ENCODE measurements around the gene PPP2R5C.

Gene PPP2R5C

DNA sequence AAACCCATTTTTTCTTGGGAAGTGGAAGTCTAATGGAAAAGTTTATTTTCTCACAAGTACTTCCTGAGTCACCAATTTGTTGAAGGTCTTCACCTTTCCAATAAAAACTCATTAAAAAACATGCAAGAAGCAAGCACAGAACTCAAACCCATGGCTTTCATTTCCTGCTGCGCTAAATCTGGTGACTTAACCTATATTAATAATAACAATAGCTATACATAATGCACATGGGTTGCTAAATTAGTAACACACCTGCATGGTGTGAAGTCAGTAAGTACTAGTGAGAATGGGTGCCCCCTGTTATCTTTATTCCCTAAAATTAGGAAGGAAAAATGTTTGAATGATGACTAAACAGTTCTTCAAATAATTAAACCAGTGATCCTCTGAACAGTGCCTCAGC, 52.3 kb downstream of the PPP2R5C start:
- no peak for DNase-seq (ENCODE audit: low spot score)
- no peak for TF ChIP-seq CTCF (conservative IDR thresholded peaks at IDR 0.05; ENCODE audit: low read depth)
- POLR2A ChIA-PET (ENCODE audit: low non-redundant PET): no interaction called here
- CTCF ChIA-PET: no interaction called here
- H3K27ac ChIP-seq: no peak overlapping the region

DNA sequence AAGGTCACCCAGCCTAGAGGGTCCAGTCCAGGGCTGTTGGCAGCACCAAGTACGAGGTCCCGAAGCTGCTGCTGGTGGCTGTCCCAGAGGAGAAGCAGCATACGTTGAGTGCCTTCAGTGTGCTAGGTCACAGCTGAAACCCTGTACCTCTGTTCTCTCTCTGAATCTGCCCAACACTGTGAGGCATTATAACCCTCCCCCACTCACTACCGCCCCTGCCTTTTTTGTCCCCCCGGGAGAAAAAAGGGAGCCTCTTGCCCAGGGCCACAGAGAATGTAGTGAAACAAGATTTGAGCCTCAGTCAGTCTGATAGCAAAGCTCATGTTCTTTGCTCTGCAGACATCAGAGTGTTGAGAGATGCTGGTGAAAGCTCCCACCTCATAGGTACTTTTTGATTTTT, 53.4 kb downstream of the PPP2R5C start:
- ChIA-PET CTCF (interaction anchor here (0.6 kb wide), 1 partner anchor 161 kb away, joined by 3 read pairs; no protein-coding TSS in a partner anchor), POLR2A (ENCODE audit: low non-redundant PET) (no interaction called here)
- no peak for TF ChIP-seq CTCF (conservative IDR thresholded peaks at IDR 0.05; ENCODE audit: low read depth)
- no peak for DNase-seq (ENCODE audit: low spot score)
- H3K27ac ChIP-seq: no peak overlapping the region

DNA sequence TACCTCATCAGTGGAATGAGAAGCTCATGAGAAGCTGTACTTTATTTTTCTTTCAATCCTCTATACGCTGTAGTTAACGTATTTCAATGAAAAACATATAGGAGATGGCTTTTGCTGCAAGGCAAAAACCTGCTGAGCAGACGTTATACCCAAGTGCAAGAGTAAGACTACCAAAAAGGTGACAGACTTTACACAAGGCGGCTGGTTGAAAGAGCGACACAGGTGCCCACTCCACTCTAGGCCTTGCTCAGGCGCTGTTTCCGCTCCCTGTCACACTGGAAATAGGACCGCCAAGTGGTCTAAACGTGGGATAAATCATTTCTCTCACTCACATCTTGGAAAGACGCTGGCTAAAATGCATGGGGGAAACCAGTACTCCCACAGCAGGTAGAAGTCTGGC, 54.5 kb downstream of the PPP2R5C start:
- POLR2A ChIA-PET (ENCODE audit: low non-redundant PET): no interaction called here
- DNase-seq (ENCODE audit: low spot score): no peak
- no peak for TF ChIP-seq CTCF (conservative IDR thresholded peaks at IDR 0.05; ENCODE audit: low read depth)
- no peak overlapping the region for H3K27ac ChIP-seq
- CTCF ChIA-PET: no interaction called here

DNA sequence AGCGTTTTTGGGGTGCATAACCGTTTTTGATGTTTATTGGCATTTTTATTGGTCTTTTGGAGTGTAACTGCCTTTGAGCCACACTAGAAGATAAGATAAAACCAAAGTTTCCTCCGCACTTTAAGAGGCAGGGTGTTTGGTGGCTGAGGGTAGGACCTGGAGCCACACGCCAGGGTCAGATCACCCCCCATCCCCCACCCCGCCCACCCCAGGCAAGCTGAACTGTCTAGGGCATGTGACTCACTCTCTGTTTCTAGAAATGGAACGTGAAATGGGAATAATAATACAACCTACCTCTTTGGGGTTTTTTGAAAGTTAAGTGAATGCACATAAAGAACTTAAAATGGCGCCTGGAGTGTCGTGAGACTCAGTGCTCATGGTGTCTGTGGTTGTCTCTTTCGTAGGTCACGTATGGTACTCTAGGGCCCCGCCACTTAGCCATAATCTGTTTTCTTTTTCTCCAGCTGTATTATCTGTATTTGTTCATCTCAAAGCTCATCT, 56.0 kb downstream of the PPP2R5C start:
- CTCF ChIA-PET: interaction anchor here (0.6 kb wide), 1 partner anchor 27 kb away, joined by 5 read pairs; no protein-coding TSS in a partner anchor
- no peak overlapping the region for H3K27ac ChIP-seq
- DNase-seq (ENCODE audit: low spot score): no peak
- POLR2A ChIA-PET (ENCODE audit: low non-redundant PET): no interaction called here
- no peak for TF ChIP-seq CTCF (conservative IDR thresholded peaks at IDR 0.05; ENCODE audit: low read depth)

GRCh38 chr14:101819251-101819990, 57.9 kb downstream of the PPP2R5C start:
- CTCF ChIA-PET: interaction anchor here (0.6 to 1.5 kb wide), 2 partner anchors 48 to 1112 kb away, joined by 3 to 6 read pairs; no protein-coding TSS in a partner anchor
- no peak overlapping the region for H3K27ac ChIP-seq
- POLR2A ChIA-PET (ENCODE audit: low non-redundant PET): no interaction called here
- no peak for DNase-seq (ENCODE audit: low spot score)
- no peak for TF ChIP-seq CTCF (conservative IDR thresholded peaks at IDR 0.05; ENCODE audit: low read depth)

DNA sequence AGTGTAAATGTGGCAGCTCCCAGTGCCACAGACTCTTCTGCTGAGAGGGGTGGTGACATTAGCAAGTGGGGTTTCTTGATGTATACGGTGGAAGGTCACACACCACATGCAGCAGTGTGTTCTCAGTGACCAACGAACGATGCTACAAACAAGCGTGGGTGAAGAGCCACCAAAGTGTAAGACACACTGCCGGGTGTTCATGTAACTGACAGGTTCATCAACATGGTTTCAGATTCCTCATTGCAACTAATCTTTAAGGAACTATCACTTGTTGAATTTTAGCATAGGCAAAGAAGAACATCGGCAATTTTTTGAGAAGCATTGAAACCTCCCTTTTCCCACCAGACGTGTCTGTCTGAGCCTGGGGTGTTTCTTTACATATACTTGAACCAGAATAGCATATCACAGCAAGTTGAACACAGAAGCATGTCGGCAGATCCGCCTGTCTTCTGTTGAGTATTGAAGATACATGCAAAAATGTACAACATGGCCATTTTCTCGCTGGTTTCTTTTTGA, 58.8 kb downstream of the PPP2R5C start:
- ChIA-PET CTCF (interaction anchor here (0.6 to 1.5 kb wide), 3 partner anchors 47 to 1112 kb away, joined by 3 to 6 read pairs (median 4); no protein-coding TSS in a partner anchor), POLR2A (ENCODE audit: low non-redundant PET) (no interaction called here)
- TF ChIP-seq CTCF (conservative IDR thresholded peaks at IDR 0.05; ENCODE audit: low read depth): no peak
- no peak for DNase-seq (ENCODE audit: low spot score)
- H3K27ac ChIP-seq: no peak overlapping the region
